GM18909 (cell line): ENCODE results near the gene GALK1.

ENCODE experiments used
- ATAC-seq: cut with Tn5 transposase; IDR thresholded peaks from one replicate; pipeline ENCODE4 v1.9.1; 2021; ENCODE audit warnings: mild to moderate bottlenecking; ENCODE audit not compliant: unreplicated experiment, poor library complexity

The GALK1 gene

DNA sequence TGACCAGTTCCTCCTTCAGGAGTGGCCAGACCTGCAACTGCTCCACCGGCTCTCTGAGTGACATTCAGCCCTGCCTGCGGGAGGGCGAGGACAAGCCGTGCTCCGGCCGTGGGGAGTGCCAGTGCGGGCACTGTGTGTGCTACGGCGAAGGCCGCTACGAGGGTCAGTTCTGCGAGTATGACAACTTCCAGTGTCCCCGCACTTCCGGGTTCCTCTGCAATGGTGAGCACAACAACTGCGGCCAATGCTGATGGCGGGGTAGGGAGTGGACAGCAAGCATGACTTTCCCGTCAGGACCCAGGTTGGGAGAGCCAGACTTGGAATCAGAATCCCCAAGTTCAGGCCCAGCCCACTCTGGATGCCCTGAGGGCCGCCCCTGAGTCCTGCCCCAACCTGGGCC is 31.5 kb downstream of the GALK1 start:
- ATAC-seq: no peak

DNA sequence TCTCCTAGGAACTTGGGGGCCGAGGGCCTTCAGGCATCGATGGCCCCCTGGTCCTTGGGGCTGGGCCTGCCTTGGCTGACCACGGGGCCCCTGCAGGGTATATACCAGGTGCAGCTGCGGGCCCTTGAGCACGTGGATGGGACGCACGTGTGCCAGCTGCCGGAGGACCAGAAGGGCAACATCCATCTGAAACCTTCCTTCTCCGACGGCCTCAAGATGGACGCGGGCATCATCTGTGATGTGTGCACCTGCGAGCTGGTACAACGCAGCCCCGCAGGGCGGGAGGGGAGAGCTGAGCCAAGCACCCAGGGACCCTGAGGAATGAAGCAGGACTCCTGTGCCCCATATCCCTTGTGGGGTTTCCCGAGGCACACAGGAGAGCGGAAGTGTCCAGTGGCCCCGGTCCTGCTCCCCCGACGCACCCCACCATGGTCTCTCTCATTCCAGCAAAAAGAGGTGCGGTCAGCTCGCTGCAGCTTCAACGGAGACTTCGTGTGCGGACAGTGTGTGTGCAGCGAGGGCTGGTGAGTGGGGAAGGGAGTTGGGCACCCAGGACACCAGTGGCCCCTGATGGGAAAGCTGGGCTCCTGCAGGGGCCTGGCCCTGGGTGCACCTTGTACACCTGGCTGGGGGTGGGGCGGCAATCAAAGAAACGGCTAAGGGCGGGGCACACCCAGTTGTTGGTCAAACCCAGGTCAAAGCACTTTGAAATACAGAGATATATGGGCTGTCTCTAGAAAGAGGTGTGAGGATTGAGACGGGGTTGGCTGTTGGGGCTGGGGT is 33.1 kb downstream of the GALK1 start:
- ATAC-seq: no peak

DNA sequence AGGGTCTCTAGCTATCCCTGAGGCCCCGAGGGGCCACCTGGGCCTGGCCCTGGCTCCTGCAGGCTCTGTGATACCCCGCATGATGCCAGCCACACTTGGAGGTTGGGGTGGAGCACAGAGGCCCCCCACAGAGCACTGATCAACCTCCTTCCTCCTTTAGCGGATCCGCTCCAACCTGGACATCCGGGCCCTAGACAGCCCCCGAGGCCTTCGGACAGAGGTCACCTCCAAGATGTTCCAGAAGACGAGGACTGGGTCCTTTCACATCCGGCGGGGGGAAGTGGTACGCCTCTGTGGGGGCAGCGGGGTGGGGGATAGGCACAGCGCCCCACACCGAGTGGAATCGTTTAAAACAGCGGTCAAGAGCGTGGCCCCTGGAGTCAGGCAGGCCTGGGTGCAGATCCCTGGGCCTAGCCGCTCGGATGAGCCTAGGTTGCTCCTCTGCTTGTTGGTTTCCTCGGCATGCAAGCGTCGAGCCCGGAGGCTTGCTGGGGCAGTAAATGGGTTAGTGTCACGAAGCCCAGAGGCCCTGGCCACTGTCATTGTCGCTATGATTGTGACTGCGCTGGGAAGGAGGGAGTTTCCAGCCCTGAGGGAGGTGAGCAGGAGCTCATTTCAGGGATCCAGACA is 33.8 kb downstream of the GALK1 start:
- no peak for ATAC-seq

DNA sequence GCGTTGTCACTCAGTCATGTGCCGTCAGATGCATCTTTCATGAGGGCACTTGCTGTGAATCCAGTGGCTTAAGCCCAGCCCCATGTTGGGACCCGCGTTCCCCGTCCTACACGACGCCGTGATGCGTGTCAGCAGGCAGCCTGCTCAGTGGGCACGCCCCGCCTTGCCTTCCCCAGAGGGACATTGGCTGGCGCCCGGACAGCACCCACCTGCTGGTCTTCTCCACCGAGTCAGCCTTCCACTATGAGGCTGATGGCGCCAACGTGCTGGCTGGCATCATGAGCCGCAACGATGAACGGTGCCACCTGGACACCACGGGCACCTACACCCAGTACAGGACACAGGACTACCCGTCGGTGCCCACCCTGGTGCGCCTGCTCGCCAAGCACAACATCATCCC is 34.9 kb downstream of the GALK1 start:
- no peak for ATAC-seq

DNA sequence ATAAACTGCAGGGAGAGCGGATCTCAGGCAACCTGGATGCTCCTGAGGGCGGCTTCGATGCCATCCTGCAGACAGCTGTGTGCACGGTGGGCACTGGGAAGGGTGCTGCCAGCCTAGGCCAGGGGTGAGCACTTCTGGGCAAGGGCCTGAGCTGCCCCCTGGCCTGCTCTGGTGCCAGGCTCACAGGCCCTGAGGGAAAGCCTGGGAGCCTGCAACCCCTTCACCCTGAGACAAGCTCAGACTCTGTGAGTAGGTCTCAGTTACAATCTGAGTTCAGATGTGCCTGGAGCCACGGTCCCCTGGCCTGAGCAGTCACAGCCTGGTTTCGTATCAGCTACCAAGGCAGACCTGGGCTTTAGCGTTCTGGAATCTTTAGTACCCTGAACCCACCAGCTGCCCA is 35.6 kb downstream of the GALK1 start:
- no peak for ATAC-seq

DNA sequence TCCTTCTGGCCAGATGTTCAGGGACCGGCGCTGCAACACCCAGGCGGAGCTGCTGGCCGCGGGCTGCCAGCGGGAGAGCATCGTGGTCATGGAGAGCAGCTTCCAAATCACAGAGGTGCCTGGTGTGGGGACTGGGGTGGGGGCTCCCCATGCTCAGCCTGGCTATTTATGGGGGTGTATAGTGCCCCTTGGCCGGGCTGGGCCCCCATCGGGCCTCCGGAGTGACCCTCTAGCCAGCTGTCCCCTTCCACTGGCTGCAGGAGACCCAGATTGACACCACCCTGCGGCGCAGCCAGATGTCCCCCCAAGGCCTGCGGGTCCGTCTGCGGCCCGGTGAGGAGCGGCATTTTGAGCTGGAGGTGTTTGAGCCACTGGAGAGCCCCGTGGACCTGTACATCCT is 37.6 kb downstream of the GALK1 start:
- ATAC-seq: no peak

DNA sequence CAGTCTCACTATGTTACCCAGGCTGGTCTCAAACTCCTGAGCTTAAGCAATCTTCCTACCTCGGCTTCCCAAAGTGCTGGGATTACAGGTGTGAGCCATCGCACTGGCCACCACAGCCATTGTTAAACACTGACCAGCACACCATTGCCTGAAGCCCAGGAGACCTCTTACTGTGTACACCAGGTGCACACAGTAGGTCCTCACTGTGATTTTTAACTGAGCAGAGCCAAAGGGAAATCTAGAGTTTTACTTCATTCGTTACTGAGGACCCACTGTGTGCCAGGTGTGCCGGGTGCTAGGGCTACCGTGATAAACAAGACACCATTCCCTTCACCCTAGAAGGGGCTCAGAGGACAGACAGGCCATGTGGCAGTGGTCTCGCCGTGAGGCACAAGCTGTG is 39.5 kb downstream of the GALK1 start:
- no peak for ATAC-seq

DNA sequence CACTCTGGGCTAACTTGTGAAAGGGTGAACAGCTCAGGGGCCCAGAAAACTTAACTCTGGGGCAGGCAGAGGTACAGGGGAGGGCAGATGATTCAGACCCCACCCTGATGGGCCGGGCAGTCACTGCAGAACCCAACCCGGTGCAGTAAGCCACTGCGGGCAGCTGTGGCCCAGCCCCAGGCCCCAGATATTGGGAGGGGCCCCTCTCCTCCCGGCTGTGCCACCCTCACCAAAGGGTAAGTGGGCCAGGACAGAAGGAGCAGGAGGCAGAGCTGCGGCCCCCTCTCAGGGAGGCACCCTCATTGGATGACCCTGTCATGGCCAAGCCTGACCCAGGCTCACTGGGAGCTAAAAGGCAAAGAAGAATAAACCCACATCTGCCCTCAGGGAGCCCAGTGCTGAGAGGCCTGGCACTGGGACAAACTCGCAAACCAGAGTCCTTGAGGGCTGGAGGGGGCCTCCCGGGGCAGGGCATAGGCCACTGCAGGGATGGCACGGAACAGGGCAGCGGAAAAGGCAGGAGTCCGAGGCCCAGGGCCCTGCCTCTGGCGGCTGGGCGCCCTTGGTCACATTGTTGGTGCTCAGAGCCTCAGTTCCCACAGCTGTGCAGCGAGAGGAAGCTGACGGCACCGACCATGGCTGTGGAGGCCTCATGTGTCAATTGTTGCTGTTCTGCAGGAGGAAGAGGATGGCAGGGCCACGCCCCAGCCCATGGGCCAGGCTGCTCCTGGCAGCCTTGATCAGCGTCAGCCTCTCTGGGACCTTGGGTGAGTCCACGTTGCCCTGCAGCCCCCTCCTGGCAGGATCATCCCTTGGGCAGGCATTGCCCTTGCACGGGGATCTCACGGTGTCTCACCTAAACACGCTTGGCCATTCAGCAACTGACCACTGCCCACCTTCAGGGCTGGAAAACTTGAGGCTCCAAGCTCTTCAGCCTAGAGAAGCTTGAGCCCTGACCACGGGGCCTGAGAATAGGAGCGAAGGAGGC is 40.7 kb downstream of the GALK1 start:
- no peak for ATAC-seq

DNA sequence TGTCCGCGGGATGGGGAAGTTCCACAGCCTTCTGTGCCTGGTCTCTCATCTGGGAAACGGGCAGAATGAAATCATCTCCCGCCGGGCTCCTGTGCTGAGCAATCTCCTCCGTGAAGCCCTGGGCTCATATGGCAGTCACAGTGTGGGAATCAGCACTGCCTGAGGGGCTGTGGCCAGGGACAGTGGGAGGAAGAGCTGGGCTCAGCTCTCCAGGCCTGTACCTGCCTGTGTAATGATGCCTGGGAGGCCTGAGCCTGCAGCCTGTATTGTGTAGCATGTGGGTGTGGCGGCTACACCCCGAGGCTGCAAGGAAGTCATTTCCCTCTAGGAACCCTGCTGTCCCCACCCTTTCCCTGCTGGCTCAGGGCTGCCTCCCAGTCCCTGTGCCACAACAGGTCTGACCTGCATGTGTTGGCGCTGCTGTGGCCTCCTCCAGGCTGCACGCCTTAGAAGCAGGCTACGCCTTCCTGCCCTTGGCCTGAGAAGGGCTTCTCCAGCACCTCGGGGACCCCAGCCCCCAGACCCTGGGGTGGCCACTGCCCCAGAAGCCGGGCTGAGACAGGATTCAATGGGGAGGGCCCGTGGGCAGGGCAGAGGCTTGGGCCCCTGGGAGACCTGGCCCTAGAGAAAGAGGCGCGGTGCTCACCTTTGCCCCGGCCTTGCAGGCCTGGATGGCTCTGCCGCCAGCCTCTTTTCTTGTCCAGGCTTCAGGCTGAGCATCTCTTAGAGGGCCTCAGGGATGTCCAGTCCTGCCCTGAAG is 41.6 kb downstream of the GALK1 start:
- no peak for ATAC-seq

DNA sequence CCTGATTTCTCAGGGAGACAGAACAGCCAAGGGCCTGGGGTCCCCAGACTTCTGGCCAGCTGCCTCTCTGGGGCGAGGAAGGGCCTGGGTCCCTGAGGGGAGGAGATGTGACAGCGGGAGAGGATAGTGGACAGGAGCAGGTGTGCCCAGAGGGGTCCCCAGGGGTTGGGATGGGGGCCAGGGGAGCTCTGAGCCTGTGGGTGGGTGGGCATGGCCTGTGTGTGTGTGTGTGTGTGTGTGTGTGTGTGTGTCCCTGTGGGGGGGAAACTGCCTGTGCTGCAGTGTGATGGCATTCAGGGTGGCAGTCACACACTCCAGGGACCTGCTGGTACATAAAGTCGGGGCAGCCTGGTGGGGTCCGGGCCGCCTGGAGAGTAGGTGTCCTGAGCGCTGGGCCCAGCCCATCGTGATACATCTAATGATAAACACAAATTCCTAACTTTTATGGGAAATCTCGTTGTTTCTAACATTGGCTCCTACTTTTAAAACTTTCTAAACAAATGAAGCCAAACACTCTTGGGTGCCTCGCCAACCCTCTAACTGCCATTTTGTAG is 42.4 kb downstream of the GALK1 start:
- no peak for ATAC-seq

DNA sequence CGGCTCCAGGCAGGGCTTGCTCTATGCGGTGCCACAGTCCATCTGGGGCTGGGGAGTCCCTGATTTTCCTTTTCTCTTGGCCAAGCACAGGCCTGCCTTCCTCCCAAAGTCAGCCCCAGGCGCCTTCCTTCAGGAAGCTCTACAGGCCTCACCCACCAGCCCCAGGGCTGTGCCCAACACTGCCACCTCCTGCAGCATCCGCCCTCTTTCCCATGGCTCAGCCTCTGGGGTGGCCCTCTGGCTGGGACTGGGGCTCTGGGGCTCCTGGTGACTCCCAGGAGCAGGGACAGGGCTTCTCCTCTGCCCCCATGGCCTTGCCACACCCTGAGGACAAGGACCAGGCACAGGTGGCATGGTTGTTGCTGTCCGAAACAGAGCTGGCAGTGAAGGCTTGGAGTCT is 42.9 kb downstream of the GALK1 start:
- no peak for ATAC-seq

DNA sequence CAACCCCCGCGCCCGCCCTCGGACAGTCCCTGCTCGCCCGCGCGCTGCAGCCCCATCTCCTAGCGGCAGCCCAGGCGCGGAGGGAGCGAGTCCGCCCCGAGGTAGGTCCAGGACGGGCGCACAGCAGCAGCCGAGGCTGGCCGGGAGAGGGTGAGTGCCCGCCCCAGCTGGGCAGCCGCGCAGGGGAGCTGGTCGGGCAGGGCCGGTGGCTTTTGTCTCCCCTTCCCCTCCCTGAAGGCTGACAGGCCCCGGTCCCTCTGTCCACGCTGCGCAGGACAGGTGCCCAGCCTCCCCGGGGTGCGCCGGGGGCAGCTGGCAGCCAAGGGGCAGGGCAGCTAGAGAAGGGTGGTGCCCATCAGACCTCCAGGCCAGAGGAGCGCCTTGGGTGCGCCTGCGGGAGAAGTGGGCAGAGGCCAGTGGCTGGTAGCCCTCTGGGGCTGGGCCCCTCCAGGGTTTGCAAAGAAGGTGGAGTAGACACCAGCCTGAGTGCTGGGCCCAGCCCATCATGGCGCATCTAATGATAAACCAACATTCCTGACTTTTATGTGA is 43.5 kb downstream of the GALK1 start:
- no peak for ATAC-seq

DNA sequence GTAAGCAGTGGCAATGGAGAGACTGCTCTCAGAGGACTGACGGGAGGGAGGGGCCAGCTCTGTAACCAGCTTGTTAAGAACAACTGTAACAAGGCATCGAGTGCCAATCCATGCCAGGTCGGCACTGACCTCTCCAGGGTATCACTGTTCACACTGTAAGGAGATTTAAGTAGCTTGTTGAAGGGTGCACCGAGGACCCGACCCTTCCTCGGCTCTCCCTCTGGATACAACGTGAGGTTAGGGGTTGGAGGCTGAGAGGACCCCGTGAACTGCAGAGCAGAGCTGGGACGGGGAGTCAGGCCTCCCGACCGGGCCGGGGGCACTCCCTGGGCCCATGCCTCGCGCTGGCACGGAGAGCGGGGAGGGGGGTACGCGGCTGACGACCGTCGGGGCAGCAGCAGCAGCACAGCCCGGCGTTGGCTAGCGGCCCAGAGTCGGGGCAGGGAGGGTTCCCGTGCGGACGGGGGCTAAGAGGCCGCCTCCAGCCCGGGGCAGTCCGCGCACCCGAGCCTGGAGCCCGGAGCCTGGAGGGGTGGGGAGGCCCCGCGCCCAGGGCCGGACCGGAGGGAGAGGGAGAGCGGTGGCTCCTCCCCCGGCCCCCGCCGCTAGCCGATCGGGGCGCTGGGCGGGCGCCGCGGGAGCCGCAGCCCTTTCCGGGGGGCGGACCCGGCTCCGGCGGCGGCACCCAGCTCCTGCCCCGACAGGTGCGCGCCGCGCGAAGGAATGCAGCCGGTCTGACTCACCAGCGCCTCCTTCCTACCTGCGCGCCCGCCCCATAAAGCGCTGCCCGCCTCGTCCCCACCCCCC is 44.1 kb downstream of the GALK1 start, which contains the start of gene ITGB4:
Gene ITGB4, plus strand, starts transcription at position 804 of the 807 bp plus-strand sequence. CDS start 3,245 bp downstream, outside the sequence.
- ATAC-seq: no peak

DNA sequence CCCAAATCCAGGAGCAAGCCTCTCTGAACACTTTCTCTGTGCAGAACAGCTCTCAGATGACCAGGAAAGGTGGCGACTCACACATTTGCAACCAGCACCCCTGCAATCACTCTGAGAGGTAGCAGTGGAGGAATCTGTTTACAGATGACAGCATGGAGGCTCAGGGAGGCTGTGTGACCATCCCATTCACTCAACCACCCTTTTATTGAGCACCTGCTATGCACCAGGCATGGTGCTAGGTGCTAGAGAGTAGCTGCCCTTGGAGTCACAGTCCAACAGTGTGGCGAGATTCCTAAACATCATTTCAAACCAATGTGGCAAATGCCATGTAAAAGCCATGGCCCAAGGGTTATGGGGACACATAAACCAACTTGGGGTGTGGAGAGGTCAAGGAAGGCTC is 45.3 kb downstream of the GALK1 start:
- ATAC-seq: no peak

DNA sequence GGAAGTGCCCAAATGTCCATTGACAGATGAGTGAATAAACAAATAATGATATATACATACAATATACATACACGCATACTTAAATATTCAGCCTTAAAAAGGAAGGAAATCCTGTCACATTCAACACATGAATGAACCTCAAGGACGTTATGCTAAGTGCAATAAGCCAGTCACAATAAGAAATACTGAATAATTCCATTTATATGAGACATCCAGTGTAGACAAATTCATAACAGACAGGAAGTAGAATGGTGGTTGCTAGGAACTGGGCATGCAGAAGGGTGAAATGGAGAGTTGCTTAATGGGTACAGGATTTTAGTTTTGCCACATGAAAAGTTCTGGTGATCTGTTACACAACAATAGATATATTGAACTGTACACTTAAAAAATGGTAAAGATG is 52.5 kb downstream of the GALK1 start:
- ATAC-seq: no peak
